T-helper 1 cell treated with Interleukin-12 subunit alpha and Interleukin-12 subunit beta and Interleukin-4 antibody, amounts not matched to agents 30 μg/mL and 1 μg/mL, for 36 hours (primary cell): ENCODE results near the gene CSGALNACT2.
"Not testable (repeated sequence)": the region's sequence is repeated elsewhere in the genome, so short reads cannot be mapped to it uniquely, and the experiment has no call there.

Source experiments
- H3K27ac Mint-ChIP-seq: one replicate; pipeline ENCODE4 v1.8.0; 2021; ENCODE audit warnings: mild to moderate bottlenecking, mixed read lengths
- H3K27me3 Mint-ChIP-seq: one replicate; pipeline ENCODE4 v1.8.0; 2021; ENCODE audit warnings: low read depth, mixed read lengths
- H3K36me3 Mint-ChIP-seq: one replicate; pipeline ENCODE4 v1.8.0; 2021; ENCODE audit warnings: low read depth, mixed read lengths
- H3K4me1 Mint-ChIP-seq: one replicate; pipeline ENCODE4 v1.8.0; 2021; ENCODE audit warnings: low read depth, mixed read lengths
- H3K4me3 Mint-ChIP-seq: one replicate; pipeline ENCODE4 v1.8.0; 2021; ENCODE audit warnings: mild to moderate bottlenecking, moderate library complexity, mixed read lengths
- H3K9me3 Mint-ChIP-seq: one replicate; pipeline ENCODE4 v1.8.0; 2021; ENCODE audit warnings: mixed read lengths

Gene CSGALNACT2

GRCh38 chr10:43136432-43136831 is 1.8 kb upstream of the CSGALNACT2 start:
- peak overlapping the region; percentile 98 for H3K27ac Mint-ChIP-seq
- H3K36me3 Mint-ChIP-seq, result peaks cover 34% of the 10 kb centered on the region
- H3K9me3 Mint-ChIP-seq, result no peaks in the 10 kb centered on the region
- H3K4me3 Mint-ChIP-seq, result peak overlapping the region; percentile 97
- peaks cover 52% of the 10 kb centered on the region for H3K4me1 Mint-ChIP-seq
- H3K27me3 Mint-ChIP-seq, result no peaks in the 10 kb centered on the region

- Mint-ChIP-seq H3K4me3 (peak overlapping the region; percentile 97), H3K9me3 (no peaks in the 10 kb centered on the region), H3K36me3 (peaks cover 37% of the 10 kb centered on the region), H3K27me3 (no peaks in the 10 kb centered on the region), H3K4me1 (peaks cover 50% of the 10 kb centered on the region), H3K27ac (peak overlapping the region; percentile 98)
Observed at GRCh38 chr10:43136995-43137716, 1.1 kb upstream of the CSGALNACT2 start.

- Mint-ChIP-seq H3K4me3 (peak overlapping the region; percentile 97), H3K27ac (peak overlapping the region; percentile 98), H3K4me1 (peaks cover 52% of the 10 kb centered on the region), H3K36me3 (peaks cover 41% of the 10 kb centered on the region), H3K9me3 (no peaks in the 10 kb centered on the region), H3K27me3 (no peaks in the 10 kb centered on the region)
Observed at GRCh38 chr10:43137717-43138020, 576 bp upstream of the CSGALNACT2 start.

- Mint-ChIP-seq H3K36me3 (peaks cover 42% of the 10 kb centered on the region), H3K4me1 (peaks cover 55% of the 10 kb centered on the region)
Observed at GRCh38 chr10:43138757-43139241, 554 bp downstream of the CSGALNACT2 start.

DNA sequence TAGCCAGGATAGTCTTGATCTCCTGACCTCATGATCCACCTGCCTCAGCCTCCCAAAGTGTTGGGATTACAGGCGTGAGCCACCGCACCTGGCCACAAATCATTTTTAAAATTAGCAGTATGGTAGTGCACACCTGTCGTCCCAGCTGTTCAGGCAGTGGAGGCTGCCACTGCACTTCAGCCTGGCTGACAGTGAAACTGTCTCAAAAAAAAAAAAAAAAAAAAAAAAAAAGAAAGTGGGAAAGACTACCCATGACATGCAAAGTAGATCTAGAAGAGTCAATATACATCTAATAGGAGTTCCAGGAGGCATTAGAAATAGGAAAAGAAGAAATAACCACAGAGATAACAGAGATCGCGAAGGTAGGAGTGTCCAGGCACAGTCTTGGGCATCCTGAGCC is 3.2 kb downstream of the CSGALNACT2 start:
- Mint-ChIP-seq H3K27me3 (no peaks in the 10 kb centered on the region), H3K36me3 (peaks cover 42% of the 10 kb centered on the region), H3K4me3 (peak overlapping the region; percentile 16), H3K9me3 (no peaks in the 10 kb centered on the region), H3K4me1 (peaks cover 52% of the 10 kb centered on the region), H3K27ac (no peak overlapping the region)

More at GRCh38 chr10:43138757-43139241, 554 bp downstream of the CSGALNACT2 start:
- Mint-ChIP-seq H3K27ac (peak overlapping the region; percentile 100), H3K4me3 (peak overlapping the region; percentile 93), H3K27me3 (no peaks in the 10 kb centered on the region), H3K9me3 (no peaks in the 10 kb centered on the region)

DNA sequence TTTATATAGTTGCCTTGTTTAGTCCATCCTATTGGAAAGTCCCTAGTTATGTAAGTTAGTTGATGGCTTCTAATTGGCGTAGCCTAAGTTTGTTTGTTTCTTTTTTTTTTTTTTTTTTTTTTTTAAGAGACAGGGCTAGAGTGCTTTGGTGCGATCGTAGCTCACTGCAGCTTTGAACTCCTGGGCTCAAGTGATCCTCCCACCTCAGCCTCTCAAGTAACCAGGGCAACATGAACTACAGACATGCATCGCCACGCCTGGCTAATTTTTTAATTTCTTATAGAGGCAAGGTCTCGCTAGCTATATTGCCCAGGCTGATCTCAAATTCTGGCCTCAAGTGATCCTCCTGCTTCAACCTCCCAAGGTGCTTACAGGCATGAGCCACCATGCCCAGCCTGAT is 7.1 kb downstream of the CSGALNACT2 start:
- Mint-ChIP-seq H3K9me3 (peaks cover 16% of the 10 kb centered on the region), H3K4me3 (no peak overlapping the region), H3K4me1 (peaks cover 56% of the 10 kb centered on the region), H3K27ac (peak overlapping the region; percentile 49), H3K36me3 (peaks cover 49% of the 10 kb centered on the region), H3K27me3 (no peaks in the 10 kb centered on the region)

DNA sequence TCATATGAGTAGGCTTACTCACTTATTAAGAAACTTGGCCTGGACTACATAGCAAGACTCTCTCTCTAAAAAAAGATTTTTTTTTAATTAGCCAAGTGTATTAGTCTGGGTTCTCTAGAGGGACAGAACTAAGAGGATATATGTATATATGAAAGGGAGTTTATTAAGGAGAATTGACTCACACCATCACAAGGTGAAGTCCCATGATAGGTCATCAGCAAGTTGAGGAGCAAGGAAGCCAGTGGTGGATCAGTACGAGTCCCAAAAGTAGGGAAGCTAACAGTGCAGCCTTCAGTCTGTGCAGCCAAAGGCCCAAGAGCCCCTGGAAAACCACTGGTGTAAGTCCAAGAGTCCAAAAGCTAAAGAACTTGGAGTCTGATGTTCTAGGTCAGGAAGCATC is 7.7 kb downstream of the CSGALNACT2 start:
- Mint-ChIP-seq H3K36me3 (peaks cover 48% of the 10 kb centered on the region), H3K9me3 (peaks cover 16% of the 10 kb centered on the region), H3K4me1 (peaks cover 56% of the 10 kb centered on the region)
- not testable (repeated sequence) for H3K27me3 Mint-ChIP-seq, H3K4me3 Mint-ChIP-seq, H3K27ac Mint-ChIP-seq

DNA sequence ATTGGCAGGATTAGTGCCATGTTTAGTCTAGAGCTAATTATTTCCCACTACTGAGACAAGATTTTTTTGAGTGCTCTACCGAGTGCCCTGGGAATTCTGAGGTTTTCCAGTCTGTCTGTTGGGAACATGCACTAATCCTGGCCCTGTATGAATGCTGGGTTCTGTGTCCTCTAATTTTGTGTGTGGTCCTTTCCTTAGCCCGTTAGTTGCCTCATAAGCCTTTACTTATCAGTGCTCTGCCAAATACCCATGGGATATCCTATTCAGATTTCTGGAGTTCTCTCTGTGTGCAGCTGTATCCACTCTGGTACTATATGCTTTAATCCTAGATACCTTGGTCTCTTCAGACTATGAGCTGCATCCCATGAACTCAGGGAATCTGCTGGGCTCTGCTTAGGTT is 13.1 kb downstream of the CSGALNACT2 start:
- Mint-ChIP-seq H3K27ac (no peak overlapping the region), H3K27me3 (no peaks in the 10 kb centered on the region), H3K4me3 (no peak overlapping the region)

GRCh38 chr10:43153901-43154300 is 15.7 kb downstream of the CSGALNACT2 start:
- H3K27ac Mint-ChIP-seq, result no peak overlapping the region
- peaks cover under 1% of the 10 kb centered on the region for H3K9me3 Mint-ChIP-seq
- H3K4me1 Mint-ChIP-seq, result peaks cover 39% of the 10 kb centered on the region
- no peaks in the 10 kb centered on the region for H3K27me3 Mint-ChIP-seq
- H3K4me3 Mint-ChIP-seq, result no peak overlapping the region
- H3K36me3 Mint-ChIP-seq, result peaks cover 29% of the 10 kb centered on the region

More for the DNA sequence above, 13.1 kb downstream of the CSGALNACT2 start:
- Mint-ChIP-seq H3K4me1 (peaks cover 42% of the 10 kb centered on the region), H3K9me3 (peaks cover 16% of the 10 kb centered on the region), H3K36me3 (peaks cover 33% of the 10 kb centered on the region)

DNA sequence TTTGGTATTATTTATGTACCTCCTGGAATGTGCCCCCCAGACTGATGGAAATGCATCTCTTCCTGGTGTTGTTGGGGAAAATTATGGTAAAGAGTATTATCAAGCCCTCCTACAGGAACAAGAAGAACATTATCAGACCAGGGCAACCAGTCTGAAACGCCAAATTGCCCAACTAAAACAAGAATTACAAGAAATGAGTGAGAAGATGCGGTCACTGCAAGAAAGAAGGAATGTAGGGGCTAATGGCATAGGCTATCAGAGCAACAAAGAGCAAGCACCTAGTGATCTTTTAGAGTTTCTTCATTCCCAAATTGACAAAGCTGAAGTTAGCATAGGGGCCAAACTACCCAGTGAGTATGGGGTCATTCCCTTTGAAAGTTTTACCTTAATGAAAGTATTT is 17.0 kb downstream of the CSGALNACT2 start:
- Mint-ChIP-seq H3K4me3 (no peak overlapping the region), H3K27me3 (no peaks in the 10 kb centered on the region), H3K4me1 (peaks cover 37% of the 10 kb centered on the region), H3K36me3 (peaks cover 26% of the 10 kb centered on the region), H3K9me3 (no peaks in the 10 kb centered on the region), H3K27ac (no peak overlapping the region)

GRCh38 chr10:43155741-43156140 is 17.5 kb downstream of the CSGALNACT2 start:
- H3K27ac Mint-ChIP-seq, result no peak overlapping the region
- peaks cover 33% of the 10 kb centered on the region for H3K4me1 Mint-ChIP-seq
- no peaks in the 10 kb centered on the region for H3K27me3 Mint-ChIP-seq
- H3K9me3 Mint-ChIP-seq, result no peaks in the 10 kb centered on the region
- no peak overlapping the region for H3K4me3 Mint-ChIP-seq
- peaks cover 23% of the 10 kb centered on the region for H3K36me3 Mint-ChIP-seq

- Mint-ChIP-seq H3K4me3 (no peak overlapping the region), H3K27ac (no peak overlapping the region), H3K36me3 (peaks cover 30% of the 10 kb centered on the region), H3K27me3 (no peaks in the 10 kb centered on the region), H3K4me1 (peaks cover 35% of the 10 kb centered on the region), H3K9me3 (no peaks in the 10 kb centered on the region)
Observed at GRCh38 chr10:43156590-43157341, 18.5 kb downstream of the CSGALNACT2 start.

- Mint-ChIP-seq H3K36me3 (peaks cover 44% of the 10 kb centered on the region), H3K4me3 (no peak overlapping the region), H3K4me1 (peaks cover 41% of the 10 kb centered on the region), H3K27ac (no peak overlapping the region), H3K9me3 (no peaks in the 10 kb centered on the region), H3K27me3 (no peaks in the 10 kb centered on the region)
Observed at GRCh38 chr10:43158636-43159035, 20.4 kb downstream of the CSGALNACT2 start.

- Mint-ChIP-seq H3K27me3 (no peaks in the 10 kb centered on the region), H3K4me1 (peaks cover 38% of the 10 kb centered on the region), H3K4me3 (no peak overlapping the region), H3K9me3 (no peaks in the 10 kb centered on the region), H3K36me3 (peaks cover 47% of the 10 kb centered on the region), H3K27ac (peak overlapping the region; percentile 61)
Observed at GRCh38 chr10:43160046-43160920, 22.0 kb downstream of the CSGALNACT2 start.
